MM.1S (cell line): Measurements from ENCODE around the gene CLDN4.

Source experiments
- EZH2 ChIP-seq: fragments of 300-600 bp; sonication (generic); optimal IDR thresholded peaks from 2 replicates; pipeline ENCODE3; 2017; ENCODE audit warnings: low read depth, mild to moderate bottlenecking, antibody characterized with exemption, low read length, mixed read lengths
- EZH2phosphoT487 ChIP-seq: fragments of 300-600 bp; sonication (generic); IDR thresholded peaks from 2 replicates; pipeline ENCODE4 v1.6.1; 2018; ENCODE audit warnings: antibody characterized with exemption, low read length
- TF ChIP-seq, protein P1 (sequence below): fragments of 300-600 bp; sonication (generic); IDR thresholded peaks from 2 replicates; pipeline ENCODE4 v1.5.1; 2016; ENCODE audit warnings: antibody characterized with exemption, low read length, mixed read lengths

DNA sequence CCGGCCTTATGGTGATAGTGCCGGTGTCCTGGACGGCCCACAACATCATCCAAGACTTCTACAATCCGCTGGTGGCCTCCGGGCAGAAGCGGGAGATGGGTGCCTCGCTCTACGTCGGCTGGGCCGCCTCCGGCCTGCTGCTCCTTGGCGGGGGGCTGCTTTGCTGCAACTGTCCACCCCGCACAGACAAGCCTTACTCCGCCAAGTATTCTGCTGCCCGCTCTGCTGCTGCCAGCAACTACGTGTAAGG lies 713 bp downstream of the CLDN4 start:
- TF ChIP-seq, protein P1, sequence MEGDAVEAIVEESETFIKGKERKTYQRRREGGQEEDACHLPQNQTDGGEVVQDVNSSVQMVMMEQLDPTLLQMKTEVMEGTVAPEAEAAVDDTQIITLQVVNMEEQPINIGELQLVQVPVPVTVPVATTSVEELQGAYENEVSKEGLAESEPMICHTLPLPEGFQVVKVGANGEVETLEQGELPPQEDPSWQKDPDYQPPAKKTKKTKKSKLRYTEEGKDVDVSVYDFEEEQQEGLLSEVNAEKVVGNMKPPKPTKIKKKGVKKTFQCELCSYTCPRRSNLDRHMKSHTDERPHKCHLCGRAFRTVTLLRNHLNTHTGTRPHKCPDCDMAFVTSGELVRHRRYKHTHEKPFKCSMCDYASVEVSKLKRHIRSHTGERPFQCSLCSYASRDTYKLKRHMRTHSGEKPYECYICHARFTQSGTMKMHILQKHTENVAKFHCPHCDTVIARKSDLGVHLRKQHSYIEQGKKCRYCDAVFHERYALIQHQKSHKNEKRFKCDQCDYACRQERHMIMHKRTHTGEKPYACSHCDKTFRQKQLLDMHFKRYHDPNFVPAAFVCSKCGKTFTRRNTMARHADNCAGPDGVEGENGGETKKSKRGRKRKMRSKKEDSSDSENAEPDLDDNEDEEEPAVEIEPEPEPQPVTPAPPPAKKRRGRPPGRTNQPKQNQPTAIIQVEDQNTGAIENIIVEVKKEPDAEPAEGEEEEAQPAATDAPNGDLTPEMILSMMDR: no peak
- no peak for TF ChIP-seq EZH2
- no peak for TF ChIP-seq EZH2phosphoT487
